Neural progenitor cell (in vitro differentiated cells): ENCODE measurements around the gene C4B.
"Not testable (repeated sequence)": the region's sequence is repeated elsewhere in the genome, so short reads cannot be mapped to it uniquely, and the experiment has no call there.

Source experiments
- EZH2 ChIP-seq: fragments of 200-600 bp; sonication (generic); IDR thresholded peaks from 2 replicates; pipeline ENCODE4 v1.6.1; 2017; ENCODE audit warnings: antibody characterized with exemption, mild to moderate bottlenecking, moderate library complexity
- EZH2phosphoT487 ChIP-seq: fragments of 200-600 bp; sonication (generic); IDR thresholded peaks from 2 replicates; pipeline ENCODE4 v1.6.1; 2017; ENCODE audit warnings: antibody characterized with exemption
- TF ChIP-seq, protein P1 (sequence below): fragments of 200-600 bp; sonication (generic); IDR thresholded peaks from 2 replicates; pipeline ENCODE4 v1.5.1; 2017; ENCODE audit warnings: antibody characterized with exemption, mild to moderate bottlenecking

DNA sequence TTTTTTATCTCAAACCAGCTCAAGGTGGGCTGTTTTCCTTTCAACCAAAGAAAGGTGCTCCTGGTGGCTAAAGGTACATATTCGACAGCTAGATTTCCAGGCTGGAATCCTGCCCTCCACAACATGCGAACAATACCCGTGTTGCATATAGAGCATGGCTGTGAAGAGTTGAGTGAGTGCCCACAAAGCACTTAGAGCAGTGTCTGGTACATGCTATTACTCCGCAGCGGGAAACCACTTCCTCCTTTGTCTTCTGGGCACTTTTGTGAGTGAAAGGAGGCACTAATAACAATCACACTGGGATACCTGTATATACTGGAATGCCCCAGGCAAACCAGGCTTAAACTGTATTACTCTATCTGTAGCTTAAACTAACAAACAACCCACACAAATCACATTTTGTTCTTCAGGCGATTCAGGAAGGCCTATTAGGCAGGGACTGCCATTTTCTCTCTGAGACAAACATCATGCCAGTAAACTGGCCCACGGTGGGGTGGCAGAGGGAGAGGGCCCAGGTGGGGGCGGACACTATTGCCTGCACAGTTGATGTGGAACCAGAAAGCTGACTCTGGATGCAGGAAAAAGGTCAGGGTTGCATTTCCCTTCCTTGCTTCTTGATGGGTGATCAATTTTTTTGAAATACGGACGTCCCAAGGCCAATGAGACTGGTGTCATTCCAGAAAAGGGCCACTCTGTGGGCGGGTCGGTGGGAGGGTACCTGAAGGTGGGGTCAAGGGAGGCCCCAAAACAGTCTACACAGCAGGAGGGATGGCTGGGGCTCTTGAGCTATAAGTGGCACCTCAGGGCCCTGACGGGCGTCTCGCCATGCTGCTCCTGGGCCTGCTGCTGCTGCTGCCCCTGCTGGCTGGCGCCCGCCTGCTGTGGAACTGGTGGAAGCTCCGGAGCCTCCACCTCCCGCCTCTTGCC is 23.3 kb downstream of the C4B start, which contains the start of gene CYP21A2:
- TF ChIP-seq, protein P1, sequence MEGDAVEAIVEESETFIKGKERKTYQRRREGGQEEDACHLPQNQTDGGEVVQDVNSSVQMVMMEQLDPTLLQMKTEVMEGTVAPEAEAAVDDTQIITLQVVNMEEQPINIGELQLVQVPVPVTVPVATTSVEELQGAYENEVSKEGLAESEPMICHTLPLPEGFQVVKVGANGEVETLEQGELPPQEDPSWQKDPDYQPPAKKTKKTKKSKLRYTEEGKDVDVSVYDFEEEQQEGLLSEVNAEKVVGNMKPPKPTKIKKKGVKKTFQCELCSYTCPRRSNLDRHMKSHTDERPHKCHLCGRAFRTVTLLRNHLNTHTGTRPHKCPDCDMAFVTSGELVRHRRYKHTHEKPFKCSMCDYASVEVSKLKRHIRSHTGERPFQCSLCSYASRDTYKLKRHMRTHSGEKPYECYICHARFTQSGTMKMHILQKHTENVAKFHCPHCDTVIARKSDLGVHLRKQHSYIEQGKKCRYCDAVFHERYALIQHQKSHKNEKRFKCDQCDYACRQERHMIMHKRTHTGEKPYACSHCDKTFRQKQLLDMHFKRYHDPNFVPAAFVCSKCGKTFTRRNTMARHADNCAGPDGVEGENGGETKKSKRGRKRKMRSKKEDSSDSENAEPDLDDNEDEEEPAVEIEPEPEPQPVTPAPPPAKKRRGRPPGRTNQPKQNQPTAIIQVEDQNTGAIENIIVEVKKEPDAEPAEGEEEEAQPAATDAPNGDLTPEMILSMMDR = not testable (repeated sequence)
- not testable (repeated sequence) for TF ChIP-seq EZH2, EZH2phosphoT487
